NCI-H146 treated with DMSO at 0.1 percent for 48 hours (cell line): ENCODE measurements around the gene GPN3.
"Not testable (repeated sequence)": the region's sequence is repeated elsewhere in the genome, so short reads cannot be mapped to it uniquely, and the experiment has no call there.

Source experiments
- DNase-seq: peaks from one replicate; lab custom pipeline; 2025; ENCODE audit not compliant: unreplicated experiment; lab: John Stamatoyannopoulos, UW

GPN3 gene

GRCh38 chr12:110449799-110450497, 18.1 kb downstream of the GPN3 start, which contains the start of gene ARPC3:
ARPC3 (minus strand) TSS chr12:110450337; CDS start chr12:110450260, 77 bp downstream.
- DNase-seq = peak; percentile 82

GRCh38 chr12:110444455-110444854, 23.6 kb downstream of the GPN3 start:
- no peak for DNase-seq

- DNase-seq = no peak
Measured at GRCh38 chr12:110436231-110436630, 31.8 kb downstream of the GPN3 start.

GRCh38 chr12:110431957-110432587, 36.0 kb downstream of the GPN3 start:
- DNase-seq = no peak

- DNase-seq = not testable (repeated sequence)
Measured at GRCh38 chr12:110429676-110430075, 38.4 kb downstream of the GPN3 start.

- no peak for DNase-seq
Measured at GRCh38 chr12:110426406-110426805, 41.7 kb downstream of the GPN3 start.

GRCh38 chr12:110424237-110424636, 43.8 kb downstream of the GPN3 start:
- no peak for DNase-seq

GRCh38 chr12:110421701-110422100, 46.4 kb downstream of the GPN3 start:
- no peak for DNase-seq

GRCh38 chr12:110421159-110421661, 46.8 kb downstream of the GPN3 start:
- no peak for DNase-seq

GRCh38 chr12:110420644-110421043, 47.4 kb downstream of the GPN3 start:
- DNase-seq = not testable (repeated sequence)

- DNase-seq = not testable (repeated sequence)
Measured at GRCh38 chr12:110417113-110417512, 50.9 kb downstream of the GPN3 start.

- not testable (repeated sequence) for DNase-seq
Measured at GRCh38 chr12:110410086-110410485, 58.0 kb downstream of the GPN3 start.

GRCh38 chr12:110405126-110405662, 62.9 kb downstream of the GPN3 start:
- not testable (repeated sequence) for DNase-seq

- DNase-seq = peak; percentile 61
Measured at GRCh38 chr12:110403976-110404682, 63.9 kb downstream of the GPN3 start.

GRCh38 chr12:110403146-110403975, 64.7 kb downstream of the GPN3 start, which contains the start of gene ANAPC7:
ANAPC7 (minus strand) TSS chr12:110403708; CDS start chr12:110403627, 81 bp downstream.
- DNase-seq = peak; percentile 78
